ENCODE results near the gene POLR1A.

DNA sequence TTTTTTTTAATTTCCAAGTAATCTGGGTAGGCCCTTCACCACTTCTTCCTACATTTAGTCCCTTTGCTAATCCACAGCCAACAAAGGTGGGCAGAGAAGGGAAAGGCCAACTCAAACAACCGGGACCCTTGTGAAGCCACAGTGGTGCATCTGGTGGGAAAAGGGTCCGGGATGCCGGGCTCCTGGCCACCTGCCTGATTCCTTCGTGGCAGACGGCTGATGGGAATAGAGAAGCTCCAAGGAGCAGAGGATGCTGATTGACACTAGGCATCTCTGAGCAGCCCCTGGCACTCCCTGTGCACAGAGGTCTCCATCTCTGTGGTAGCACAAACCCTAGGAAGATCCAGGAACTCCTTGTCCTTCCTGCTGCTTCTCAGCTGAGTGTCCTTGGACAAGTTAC, 37.0 kb downstream of the POLR1A start:
- TF ChIP-seq, protein P1, sequence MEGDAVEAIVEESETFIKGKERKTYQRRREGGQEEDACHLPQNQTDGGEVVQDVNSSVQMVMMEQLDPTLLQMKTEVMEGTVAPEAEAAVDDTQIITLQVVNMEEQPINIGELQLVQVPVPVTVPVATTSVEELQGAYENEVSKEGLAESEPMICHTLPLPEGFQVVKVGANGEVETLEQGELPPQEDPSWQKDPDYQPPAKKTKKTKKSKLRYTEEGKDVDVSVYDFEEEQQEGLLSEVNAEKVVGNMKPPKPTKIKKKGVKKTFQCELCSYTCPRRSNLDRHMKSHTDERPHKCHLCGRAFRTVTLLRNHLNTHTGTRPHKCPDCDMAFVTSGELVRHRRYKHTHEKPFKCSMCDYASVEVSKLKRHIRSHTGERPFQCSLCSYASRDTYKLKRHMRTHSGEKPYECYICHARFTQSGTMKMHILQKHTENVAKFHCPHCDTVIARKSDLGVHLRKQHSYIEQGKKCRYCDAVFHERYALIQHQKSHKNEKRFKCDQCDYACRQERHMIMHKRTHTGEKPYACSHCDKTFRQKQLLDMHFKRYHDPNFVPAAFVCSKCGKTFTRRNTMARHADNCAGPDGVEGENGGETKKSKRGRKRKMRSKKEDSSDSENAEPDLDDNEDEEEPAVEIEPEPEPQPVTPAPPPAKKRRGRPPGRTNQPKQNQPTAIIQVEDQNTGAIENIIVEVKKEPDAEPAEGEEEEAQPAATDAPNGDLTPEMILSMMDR (IDR thresholded peaks at IDR 0.05 in 8 of 11, conservative IDR thresholded peaks at IDR 0.05 in 3 of 11) = no peak
- no peak for TF ChIP-seq POLR2A (IDR thresholded peaks at IDR 0.05)
